SK-N-MC (cell line): ENCODE measurements around the gene CLCN6.

Experiments
- DNase-seq: peaks from one replicate; pipeline ENCODE4 v3.0.0-alpha.2; 2011; ENCODE audit warnings: low read depth, low spot score
- H3K27ac ChIP-seq: fragments of 200-600 bp; sonication (generic); 2 replicates; pipeline ENCODE4 v1.5.1; 2016; ENCODE audit warnings: mixed run types
- H3K36me3 ChIP-seq: fragments of 200-600 bp; sonication (generic); 2 replicates; pipeline ENCODE4 v1.6.1; 2017; ENCODE audit warnings: antibody characterized with exemption, low read length, mixed read lengths; ENCODE audit not compliant: insufficient read depth
- H3K4me3 ChIP-seq: fragments of 200-600 bp; sonication (generic); 2 replicates; pipeline ENCODE4 v1.5.1; 2016
- H3K9ac ChIP-seq: fragments of 200-600 bp; sonication (generic); 2 replicates; pipeline ENCODE4 v1.8.0; 2017; ENCODE audit warnings: mixed run types, mixed read lengths; ENCODE audit not compliant: insufficient read length
- H3K9me3 ChIP-seq: fragments of 200-600 bp; sonication (generic); 2 replicates; pipeline ENCODE4 v1.6.1; 2017; ENCODE audit warnings: low read depth, mild to moderate bottlenecking, antibody characterized with exemption, low read length, moderate library complexity, mixed read lengths
- EZH2 ChIP-seq: fragments of 200-600 bp; sonication (generic); IDR thresholded peaks from one replicate; pipeline ENCODE4 v1.6.1; 2017; ENCODE audit warnings: antibody characterized with exemption
- FOXP2 ChIP-seq: optimal IDR thresholded peaks from 2 replicates; pipeline ENCODE3; 2011; ENCODE audit warnings: mild to moderate bottlenecking, moderate library complexity; ENCODE audit not compliant: insufficient read depth; ENCODE audit errors: extremely low read length, control extremely low read depth
- POLR2AphosphoS5 ChIP-seq: IDR thresholded peaks from 2 replicates; pipeline ENCODE4 v1.6.1; 2012; ENCODE audit warnings: mild to moderate bottlenecking, low read depth, low read length, borderline replicate concordance

CLCN6 gene, protein sequence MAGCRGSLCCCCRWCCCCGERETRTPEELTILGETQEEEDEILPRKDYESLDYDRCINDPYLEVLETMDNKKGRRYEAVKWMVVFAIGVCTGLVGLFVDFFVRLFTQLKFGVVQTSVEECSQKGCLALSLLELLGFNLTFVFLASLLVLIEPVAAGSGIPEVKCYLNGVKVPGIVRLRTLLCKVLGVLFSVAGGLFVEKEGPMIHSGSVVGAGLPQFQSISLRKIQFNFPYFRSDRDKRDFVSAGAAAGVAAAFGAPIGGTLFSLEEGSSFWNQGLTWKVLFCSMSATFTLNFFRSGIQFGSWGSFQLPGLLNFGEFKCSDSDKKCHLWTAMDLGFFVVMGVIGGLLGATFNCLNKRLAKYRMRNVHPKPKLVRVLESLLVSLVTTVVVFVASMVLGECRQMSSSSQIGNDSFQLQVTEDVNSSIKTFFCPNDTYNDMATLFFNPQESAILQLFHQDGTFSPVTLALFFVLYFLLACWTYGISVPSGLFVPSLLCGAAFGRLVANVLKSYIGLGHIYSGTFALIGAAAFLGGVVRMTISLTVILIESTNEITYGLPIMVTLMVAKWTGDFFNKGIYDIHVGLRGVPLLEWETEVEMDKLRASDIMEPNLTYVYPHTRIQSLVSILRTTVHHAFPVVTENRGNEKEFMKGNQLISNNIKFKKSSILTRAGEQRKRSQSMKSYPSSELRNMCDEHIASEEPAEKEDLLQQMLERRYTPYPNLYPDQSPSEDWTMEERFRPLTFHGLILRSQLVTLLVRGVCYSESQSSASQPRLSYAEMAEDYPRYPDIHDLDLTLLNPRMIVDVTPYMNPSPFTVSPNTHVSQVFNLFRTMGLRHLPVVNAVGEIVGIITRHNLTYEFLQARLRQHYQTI

DNA sequence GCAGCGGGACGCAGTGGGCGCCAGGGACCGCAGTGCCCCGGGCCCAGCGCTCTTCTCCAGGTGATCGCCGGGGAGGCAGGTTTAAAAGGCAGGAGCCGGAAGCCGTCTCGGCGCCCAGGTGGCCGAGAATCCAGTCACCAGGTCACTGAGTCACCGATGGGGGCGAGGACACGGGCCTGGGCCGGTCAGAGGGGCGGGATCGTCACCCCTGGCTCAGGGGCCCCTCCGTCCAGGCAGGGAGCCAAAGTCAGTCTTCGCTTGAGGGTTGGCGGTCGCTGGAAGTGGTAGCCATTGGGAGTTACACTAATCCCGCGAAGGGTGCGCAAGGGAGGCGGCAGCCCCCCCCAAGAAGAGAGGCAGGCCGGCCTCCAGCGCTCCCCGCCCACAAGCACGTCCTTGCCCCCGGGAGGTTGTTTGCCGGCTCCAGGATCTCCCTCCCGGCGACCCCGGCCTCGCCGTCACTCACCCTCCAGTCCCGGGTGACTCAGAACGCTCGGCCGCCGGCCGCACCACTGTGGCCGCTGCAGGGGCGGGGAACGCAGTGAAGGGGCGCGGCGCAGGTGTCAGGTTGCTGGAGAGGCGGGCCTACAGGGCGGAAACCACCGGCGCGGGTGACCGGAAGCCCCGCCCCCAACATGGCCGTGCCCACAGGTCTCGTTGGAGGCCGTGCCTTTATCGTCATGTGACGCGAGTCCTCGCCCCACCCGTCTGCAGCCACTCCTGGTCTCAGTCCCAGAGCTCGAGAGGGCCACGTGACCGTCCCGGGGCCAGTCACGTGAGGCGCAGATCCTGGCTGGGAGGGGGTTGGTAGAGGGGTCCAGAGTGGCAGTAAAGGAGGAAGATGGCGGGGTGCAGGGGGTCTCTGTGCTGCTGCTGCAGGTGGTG is at the start of gene CLCN6, which contains the start of gene MTHFR:
Gene CLCN6, plus strand, starts transcription at position 770 of the 885 bp plus-strand sequence. Its CDS starts 72 bp downstream, at position 842.
Gene MTHFR, minus strand, starts transcription at position 543 of the 885 bp plus-strand sequence. CDS start 2,848 bp downstream, outside the sequence.
- peak; percentile 90 for TF ChIP-seq FOXP2
- no peak for TF ChIP-seq EZH2
- peak; percentile 93 for TF ChIP-seq POLR2AphosphoS5
- peak; percentile 81 for DNase-seq
- H3K9me3 ChIP-seq = no peaks in the 10 kb centered on the region
- peak within 1 kb of the TSS; percentile 88 for H3K9ac ChIP-seq
- H3K36me3 ChIP-seq = peaks cover 36% of the 10 kb centered on the region
- H3K27ac ChIP-seq = peak within 1 kb of the TSS; percentile 21
- H3K4me3 ChIP-seq = peak within 1 kb of the TSS; percentile 90

GRCh38 chr1:11757047-11757446 is 48.9 kb upstream of the CLCN6 start:
- no peak overlapping the region for H3K4me3 ChIP-seq
- no peak for DNase-seq
- H3K27ac ChIP-seq = no peak overlapping the region
- H3K36me3 ChIP-seq = no peaks in the 10 kb centered on the region
- no peak overlapping the region for H3K9ac ChIP-seq
- no peaks in the 10 kb centered on the region for H3K9me3 ChIP-seq
- TF ChIP-seq FOXP2 = no peak
- no peak for TF ChIP-seq EZH2
- no peak for TF ChIP-seq POLR2AphosphoS5

- TF ChIP-seq FOXP2 (no peak), EZH2 (no peak), POLR2AphosphoS5 (no peak)
- Histone ChIP-seq H3K4me3 (no peak overlapping the region), H3K36me3 (no peaks in the 10 kb centered on the region), H3K9me3 (no peaks in the 10 kb centered on the region), H3K27ac (no peak overlapping the region), H3K9ac (no peak overlapping the region)
- DNase-seq = no peak
These were observed 46.2 kb upstream of the CLCN6 start for GRCh38 chr1:11759791-11760190.

DNA sequence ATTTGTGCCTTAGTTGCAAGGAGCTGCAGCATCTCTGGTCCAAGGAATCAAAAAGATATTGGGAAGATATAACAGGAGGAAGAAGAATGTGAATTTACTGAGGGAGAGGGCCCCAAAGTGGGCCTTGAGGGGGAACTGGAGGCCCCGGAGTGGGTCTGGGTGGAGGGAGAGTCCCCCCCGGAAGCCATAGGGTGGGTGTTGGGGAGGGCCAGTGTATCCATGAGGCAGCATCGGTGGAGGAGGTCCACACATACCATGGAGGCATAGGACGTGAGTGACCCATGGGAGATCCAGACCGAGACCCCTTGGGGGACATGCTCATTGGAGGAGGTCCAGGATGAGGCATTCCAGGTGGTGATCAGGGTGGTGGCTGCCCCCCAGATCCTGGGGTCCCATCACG is 44.7 kb upstream of the CLCN6 start:
- no peak overlapping the region for H3K27ac ChIP-seq
- H3K9ac ChIP-seq = no peak overlapping the region
- no peak for DNase-seq
- H3K36me3 ChIP-seq = no peaks in the 10 kb centered on the region
- TF ChIP-seq FOXP2 = no peak
- TF ChIP-seq POLR2AphosphoS5 = no peak
- TF ChIP-seq EZH2 = no peak
- no peaks in the 10 kb centered on the region for H3K9me3 ChIP-seq
- no peak overlapping the region for H3K4me3 ChIP-seq

- no peaks in the 10 kb centered on the region for H3K9me3 ChIP-seq
- DNase-seq = no peak
- no peak for TF ChIP-seq FOXP2
- no peak for TF ChIP-seq EZH2
- TF ChIP-seq POLR2AphosphoS5 = no peak
- H3K27ac ChIP-seq = no peak within 1 kb of the TSS
- no peak within 1 kb of the TSS for H3K9ac ChIP-seq
- no peaks in the 10 kb centered on the region for H3K36me3 ChIP-seq
- no peak within 1 kb of the TSS for H3K4me3 ChIP-seq
These were observed 44.0 kb upstream of the CLCN6 start, which contains the start of gene C1orf167 for GRCh38 chr1:11761988-11762406. Gene C1orf167, plus strand, starts transcription at chr1:11762193. Its CDS starts 2,208 bp downstream, at chr1:11764401.

- H3K36me3 ChIP-seq = no peaks in the 10 kb centered on the region
- TF ChIP-seq FOXP2 = no peak
- no peak for TF ChIP-seq POLR2AphosphoS5
- TF ChIP-seq EZH2 = no peak
- H3K27ac ChIP-seq = no peak overlapping the region
- no peak for DNase-seq
- no peaks in the 10 kb centered on the region for H3K9me3 ChIP-seq
- H3K4me3 ChIP-seq = no peak overlapping the region
- no peak overlapping the region for H3K9ac ChIP-seq
These were observed 41.9 kb upstream of the CLCN6 start for GRCh38 chr1:11764115-11764514.

DNA sequence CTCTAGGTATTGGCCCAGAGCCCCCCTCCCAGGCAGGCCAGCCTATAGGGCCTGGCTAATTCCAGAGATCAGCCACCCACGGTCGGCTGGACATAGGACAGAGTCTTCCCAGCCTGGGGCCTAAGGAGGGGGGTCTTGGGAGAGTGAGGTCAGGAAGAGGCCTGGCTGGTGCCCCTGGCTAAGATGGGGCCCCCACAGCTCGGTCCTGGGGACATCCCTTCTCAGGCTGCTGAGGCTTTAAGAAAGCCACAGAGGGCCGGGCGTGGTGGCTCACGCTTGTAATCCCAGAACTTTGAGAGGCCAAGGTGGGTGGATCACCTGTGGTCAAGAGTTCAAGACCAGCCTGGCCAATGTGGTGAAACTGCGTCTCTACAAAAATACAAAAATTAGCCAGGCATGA is 41.5 kb upstream of the CLCN6 start:
- Histone ChIP-seq H3K27ac (no peak overlapping the region), H3K9me3 (no peaks in the 10 kb centered on the region), H3K36me3 (no peaks in the 10 kb centered on the region), H3K9ac (no peak overlapping the region), H3K4me3 (no peak overlapping the region)
- TF ChIP-seq EZH2 (no peak), POLR2AphosphoS5 (no peak), FOXP2 (no peak)
- no peak for DNase-seq
